Epithelial cell of proximal tubule (primary cell): ENCODE data around the gene BNIP3. TPM values are rescaled to one million over a fixed set of nuclear protein-coding genes. Genes with fewer than 3 reads are reported as not detected.

Experiments used
- DNase-seq: peaks from one replicate; pipeline ENCODE4 v3.0.0-alpha.2; 2011; ENCODE audit warnings: low read depth
- H3K4me3 ChIP-seq: 2 replicates; pipeline ENCODE4 v1.5.1; 2011; ENCODE audit warnings: low read depth, mild to moderate bottlenecking, low read length
- CTCF ChIP-seq: conservative IDR thresholded peaks from 2 replicates; pipeline ENCODE4 v1.5.1; 2012; ENCODE audit warnings: low read depth, mild to moderate bottlenecking, low read length
- total RNA-seq: library from RNA; depleted of rRNA; stranded (reverse); fragments of >200 nt; gene quantifications from 2 replicates; pipeline ENCODE4 v1.2.3, GENCODE V29; 2015

The BNIP3 gene
- total RNA-seq, 1 donor from 2014 or later, result 463 TPM

- H3K4me3 ChIP-seq, result no peak overlapping the region
- TF ChIP-seq CTCF, result no peak
- DNase-seq, result no peak
Measured at GRCh38 chr10:132003282-132003924, 21.7 kb upstream of the BNIP3 start.

GRCh38 chr10:132002004-132002403, 20.3 kb upstream of the BNIP3 start:
- DNase-seq, result no peak
- no peak overlapping the region for H3K4me3 ChIP-seq
- TF ChIP-seq CTCF, result no peak

GRCh38 chr10:132001238-132001972, 19.7 kb upstream of the BNIP3 start:
- peak; percentile 33 for TF ChIP-seq CTCF
- no peak for DNase-seq
- no peak overlapping the region for H3K4me3 ChIP-seq

GRCh38 chr10:131998845-131999681, 17.3 kb upstream of the BNIP3 start:
- TF ChIP-seq CTCF, result no peak

GRCh38 chr10:131998050-131998844, 16.5 kb upstream of the BNIP3 start:
- H3K4me3 ChIP-seq, result no peak overlapping the region
- no peak for DNase-seq
- no peak for TF ChIP-seq CTCF

More at GRCh38 chr10:131998845-131999681, 17.3 kb upstream of the BNIP3 start:
- H3K4me3 ChIP-seq, result no peak overlapping the region
- no peak for DNase-seq

- no peak for TF ChIP-seq CTCF
- no peak for DNase-seq
- no peak overlapping the region for H3K4me3 ChIP-seq
Measured at GRCh38 chr10:131997366-131998049, 15.8 kb upstream of the BNIP3 start.
